GM12878 (cell line): ENCODE results near the gene NEMP2. TPM values are rescaled to one million over a fixed set of nuclear protein-coding genes. Genes with fewer than 3 reads are reported as not detected.

Experiments used
- ATAC-seq: fragments of 200-7000 bp; cut with Tn5 transposase; 3 replicates; pipeline ENCODE4 v1.9.1; 2020; ENCODE audit warnings: mild to moderate bottlenecking, moderate library complexity
- BruUV-seq: library from RNA; stranded (reverse); fragments of 400-500 nt; replicated peaks from 2 replicates; lab custom pipeline; 2021; lab: Mats Ljungman, UMichigan
- CTCF ChIA-PET: fragments of 300-600 bp; sonication (Branson Sonifier 250); formaldehyde crosslinking; extraction: SDS; loops from one replicate; lab custom pipeline; 2021; ENCODE audit warnings: inconsistent platforms; lab: Yijun Ruan, JAX
- POLR2A ChIA-PET: fragments of 350-600 bp; formaldehyde crosslinking; extraction: SDS; loops from one replicate; lab custom pipeline; 2021; ENCODE audit warnings: inconsistent platforms; lab: Charles Lee
- RAD21 ChIA-PET: fragments of 300-600 bp; sonication (Branson Sonifier 250); formaldehyde crosslinking; loops from one replicate; lab custom pipeline; 2023; ENCODE audit warnings: antibody characterized with exemption; ENCODE audit not compliant: unreplicated experiment; lab: Charles Lee
- SMC1A ChIA-PET: fragments of 300-600 bp; sonication (Branson Sonifier 250); formaldehyde crosslinking; loops from one replicate; lab custom pipeline; 2023; ENCODE audit not compliant: unreplicated experiment, uncharacterized antibody; lab: Charles Lee
- DNase-seq: peaks from one replicate; pipeline ENCODE4 v3.0.0-alpha.2; 2011; ENCODE audit warnings: low read depth, low spot score
- FAIRE-seq: peaks from 3 replicates; lab custom pipeline; 2011; peaks lifted over from hg19 to GRCh38; lab: Jason Lieb, UNC
- H2AFZ ChIP-seq: 2 replicates; pipeline ENCODE4 v1.6.0; 2011; ENCODE audit warnings: low read depth, low read length, control low read depth; ENCODE audit not compliant: control insufficient read depth
- H3K27ac ChIP-seq: 2 replicates; pipeline ENCODE4 v1.5.1; 2011; ENCODE audit warnings: control low read depth; ENCODE audit not compliant: control insufficient read depth, insufficient read depth
- H3K27me3 ChIP-seq, 2 experiments: replicated peaks in 1 of 2; 2 replicates each; pipeline versions ENCODE4 v1.6.0 to v1.6.1; 2011; ENCODE audit warnings: low read length in 1 of 2; ENCODE audit not compliant: control insufficient read depth in 2 of 2, insufficient read depth in 2 of 2
- H3K36me3 ChIP-seq, 2 experiments: 2 replicates each; pipeline ENCODE4 v1.5.1; 2011; ENCODE audit warnings: low read length in 1 of 2; ENCODE audit not compliant: control insufficient read depth in 2 of 2, insufficient read depth in 2 of 2
- H3K4me1 ChIP-seq: 2 replicates; pipeline ENCODE4 v1.6.1; 2011; ENCODE audit warnings: mild to moderate bottlenecking, low read length, moderate library complexity, mixed read lengths; ENCODE audit not compliant: control insufficient read depth, insufficient read depth
- H3K4me2 ChIP-seq: 2 replicates; pipeline ENCODE4 v1.6.0; 2011; ENCODE audit warnings: control low read depth; ENCODE audit not compliant: control insufficient read depth, insufficient read depth
- H3K4me3 ChIP-seq: fragments of 200-600 bp; sonication (generic); 2 replicates; pipeline ENCODE4 v1.5.1; 2016
- H3K79me2 ChIP-seq: 2 replicates; pipeline ENCODE4 v1.6.0; 2011; ENCODE audit warnings: low read length; ENCODE audit not compliant: control insufficient read depth, insufficient read depth
- H3K9ac ChIP-seq: 2 replicates; pipeline ENCODE4 v1.8.0; 2011; ENCODE audit warnings: low read length, control low read depth, mixed read lengths; ENCODE audit not compliant: control insufficient read depth, insufficient read depth
- H3K9me3 ChIP-seq: replicated peaks from 3 replicates; pipeline ENCODE4 v1.5.1; 2011; ENCODE audit warnings: mild to moderate bottlenecking, low read length; ENCODE audit not compliant: control insufficient read depth, insufficient read depth
- H4K20me1 ChIP-seq: 2 replicates; pipeline ENCODE4 v1.6.0; 2011; ENCODE audit not compliant: control insufficient read depth, insufficient read depth
- CREM ChIP-seq: IDR thresholded peaks from 2 replicates; pipeline ENCODE4 v1.6.1; 2014; ENCODE audit warnings: antibody characterized with exemption, low read depth
- E2F4 ChIP-seq: IDR thresholded peaks from 2 replicates; pipeline ENCODE4 v1.6.1; 2012; ENCODE audit warnings: low read depth, low read length, improper control_type of control experiment
- GATAD2B ChIP-seq: fragments of 450-650 bp; conservative IDR thresholded peaks from 2 replicates; pipeline ENCODE4 v1.6.1; 2017; ENCODE audit warnings: low read depth, mild to moderate bottlenecking, moderate library complexity
- TCF3 ChIP-seq: IDR thresholded peaks from 2 replicates; pipeline ENCODE4 v1.6.1; 2012; ENCODE audit warnings: low read depth, mild to moderate bottlenecking, low read length, borderline replicate concordance; ENCODE audit not compliant: insufficient read depth
- ZNF24 ChIP-seq: fragments of 450-650 bp; IDR thresholded peaks from 2 replicates; pipeline ENCODE4 v1.6.1; 2017; ENCODE audit warnings: antibody characterized with exemption, mild to moderate bottlenecking
- ZSCAN29 ChIP-seq: fragments of 450-650 bp; IDR thresholded peaks from 2 replicates; pipeline ENCODE4 v1.6.1; 2017; ENCODE audit warnings: mild to moderate bottlenecking, moderate library complexity
- WGBS: methylation state at CpG from one replicate; pipeline ENCODE4 v1.1.6; 2016; ENCODE audit warnings: low lambda C conversion rate; ENCODE audit not compliant: insufficient replicate concordance, insufficient coverage; ENCODE audit errors: missing lambda C conversion rate; 5-methylcytosine and 5-hydroxymethylcytosine counted together
- in situ Hi-C: fragments of 300-500 bp; cut with MboI; formaldehyde crosslinking; loops from 9 replicates; pipeline ENCODE4 v1.14.3; 2018; ENCODE audit warnings: mixed read lengths
- intact Hi-C: fragments of 100-400 bp; cut with micrococcal nuclease; formaldehyde crosslinking; loops from one replicate; pipeline ENCODE4 v1.14.2; 2022; ENCODE audit not compliant: unreplicated experiment
- polyA plus RNA-seq, 11 experiments: library from polyadenylated mRNA; depleted of rRNA in 4 of 11; unstranded in 6 of 11; stranded (reverse) in 5 of 11; fragments of >200 nt; fragmentation: Nextera tagmentation in 4 of 11; fragmentation: Illumina TruSeq in 1 of 11; extraction: Ambion mirVana in 4 of 11; extraction: Trizol in 1 of 11; gene quantifications; 1 replicate in 1 of 11; 2 replicates in 10 of 11; pipeline versions ENCODE4 v1.2.1 to v1.2.3, GENCODE V29; 2011 to 2016; ENCODE audit warnings: inconsistent platforms in 2 of 11, missing spikeins in 2 of 11, low read depth in 1 of 11
- total RNA-seq, 4 experiments: library from RNA; depleted of rRNA in 3 of 4; stranded (reverse); fragments of >200 nt in 3 of 4; fragmentation: Illumina TruSeq in 1 of 4; extraction: Trizol in 1 of 4; gene quantifications; 2 replicates each; pipeline versions ENCODE4 v1.2.1 to v1.2.3, GENCODE V29; 2013 to 2021
- TF ChIP-seq, protein P1 (sequence below): IDR thresholded peaks from 2 replicates; pipeline ENCODE4 v1.6.1; 2012; ENCODE audit warnings: improper control_type of control experiment, low read depth, low read length; ENCODE audit not compliant: insufficient replicate concordance

The NEMP2 gene
- total and polyA plus RNA-seq, 10 of the 15 experiments (the other 5 are each of a cell fraction or from before 2014, with no cell fraction given) = 2.3 to 14.0 (median 8.1) TPM

DNA sequence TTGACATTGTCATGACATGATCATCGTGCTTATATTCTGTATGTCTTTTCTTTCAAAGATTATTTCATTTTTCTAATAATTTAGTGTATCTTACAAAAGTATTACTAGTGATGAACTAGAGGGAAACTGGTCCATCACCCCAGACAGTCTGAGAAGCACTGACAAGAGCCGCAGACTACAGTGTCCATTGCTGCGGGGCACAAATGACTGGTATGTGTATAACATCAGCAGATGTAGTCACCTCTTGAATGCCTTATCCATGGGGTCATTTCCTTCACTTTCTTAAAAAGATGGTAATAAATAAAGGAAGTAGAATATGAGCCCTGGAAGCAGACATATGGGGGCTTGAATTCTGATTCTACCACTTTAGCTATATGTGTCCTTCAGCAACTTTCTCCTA is 29.6 kb downstream of the NEMP2 start:
- Histone ChIP-seq H3K27me3 (no peaks in the 10 kb centered on the region), H3K79me2 (no peaks in the 10 kb centered on the region), H3K4me2 (no peak overlapping the region)
- RAD21 ChIA-PET = interaction anchor here (1.2 kb wide), 1 partner anchor 11 kb away, joined by 3 read pairs; no protein-coding TSS in a partner anchor
- BruUV-seq = no TSS peak
- POLR2A ChIA-PET = interaction anchor here (0.5 kb wide), 1 partner anchor 60 kb away, joined by 5 read pairs; no protein-coding TSS in a partner anchor
- TF ChIP-seq, protein P1, sequence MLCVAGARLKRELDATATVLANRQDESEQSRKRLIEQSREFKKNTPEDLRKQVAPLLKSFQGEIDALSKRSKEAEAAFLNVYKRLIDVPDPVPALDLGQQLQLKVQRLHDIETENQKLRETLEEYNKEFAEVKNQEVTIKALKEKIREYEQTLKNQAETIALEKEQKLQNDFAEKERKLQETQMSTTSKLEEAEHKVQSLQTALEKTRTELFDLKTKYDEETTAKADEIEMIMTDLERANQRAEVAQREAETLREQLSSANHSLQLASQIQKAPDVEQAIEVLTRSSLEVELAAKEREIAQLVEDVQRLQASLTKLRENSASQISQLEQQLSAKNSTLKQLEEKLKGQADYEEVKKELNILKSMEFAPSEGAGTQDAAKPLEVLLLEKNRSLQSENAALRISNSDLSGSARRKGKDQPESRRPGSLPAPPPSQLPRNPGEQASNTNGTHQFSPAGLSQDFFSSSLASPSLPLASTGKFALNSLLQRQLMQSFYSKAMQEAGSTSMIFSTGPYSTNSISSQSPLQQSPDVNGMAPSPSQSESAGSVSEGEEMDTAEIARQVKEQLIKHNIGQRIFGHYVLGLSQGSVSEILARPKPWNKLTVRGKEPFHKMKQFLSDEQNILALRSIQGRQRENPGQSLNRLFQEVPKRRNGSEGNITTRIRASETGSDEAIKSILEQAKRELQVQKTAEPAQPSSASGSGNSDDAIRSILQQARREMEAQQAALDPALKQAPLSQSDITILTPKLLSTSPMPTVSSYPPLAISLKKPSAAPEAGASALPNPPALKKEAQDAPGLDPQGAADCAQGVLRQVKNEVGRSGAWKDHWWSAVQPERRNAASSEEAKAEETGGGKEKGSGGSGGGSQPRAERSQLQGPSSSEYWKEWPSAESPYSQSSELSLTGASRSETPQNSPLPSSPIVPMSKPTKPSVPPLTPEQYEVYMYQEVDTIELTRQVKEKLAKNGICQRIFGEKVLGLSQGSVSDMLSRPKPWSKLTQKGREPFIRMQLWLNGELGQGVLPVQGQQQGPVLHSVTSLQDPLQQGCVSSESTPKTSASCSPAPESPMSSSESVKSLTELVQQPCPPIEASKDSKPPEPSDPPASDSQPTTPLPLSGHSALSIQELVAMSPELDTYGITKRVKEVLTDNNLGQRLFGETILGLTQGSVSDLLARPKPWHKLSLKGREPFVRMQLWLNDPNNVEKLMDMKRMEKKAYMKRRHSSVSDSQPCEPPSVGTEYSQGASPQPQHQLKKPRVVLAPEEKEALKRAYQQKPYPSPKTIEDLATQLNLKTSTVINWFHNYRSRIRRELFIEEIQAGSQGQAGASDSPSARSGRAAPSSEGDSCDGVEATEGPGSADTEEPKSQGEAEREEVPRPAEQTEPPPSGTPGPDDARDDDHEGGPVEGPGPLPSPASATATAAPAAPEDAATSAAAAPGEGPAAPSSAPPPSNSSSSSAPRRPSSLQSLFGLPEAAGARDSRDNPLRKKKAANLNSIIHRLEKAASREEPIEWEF = no peak
- TF ChIP-seq ZSCAN29 (no peak), GATAD2B (no peak), CREM (no peak), ZNF24 (no peak), E2F4 (no peak), TCF3 (no peak)
- TF ChIP-seq, all 136 proteins: peak for 0
- FAIRE-seq (no peak), ATAC-seq (no peak), DNase-seq (no peak)
- CTCF ChIA-PET = no interaction called here
- in situ Hi-C loops (loop anchor here (5.0 to 10.0 kb wide), 2 partner anchors 118 to 420 kb away; no protein-coding TSS in a partner anchor), intact Hi-C loops (no loop called here)
- Histone ChIP-seq H3K4me1 (no peaks in the 10 kb centered on the region), H3K9me3 (no peaks in the 10 kb centered on the region), H2AFZ (no peak overlapping the region), H3K36me3 (peaks cover 2 to 12% of the 10 kb centered on the region in 2 experiments), H4K20me1 (no peaks in the 10 kb centered on the region), H3K27ac (no peak overlapping the region), H3K4me3 (no peak overlapping the region), H3K9ac (no peak overlapping the region)
- SMC1A ChIA-PET = interaction anchor here (0.9 kb wide), 1 partner anchor 53 kb away, joined by 3 read pairs; no protein-coding TSS in a partner anchor
- 97% methylated on average over 3 of the region's 3 CpGs for WGBS
